Hepatocyte (in vitro differentiated cells): Measurements from ENCODE around the gene SLC16A8.

Experiments used
- EZH2 ChIP-seq: fragments of 200-600 bp; sonication (generic); IDR thresholded peaks from 2 replicates; pipeline ENCODE4 v1.6.1; 2016; ENCODE audit warnings: antibody characterized with exemption, mild to moderate bottlenecking, borderline replicate concordance
- EZH2phosphoT487 ChIP-seq: fragments of 200-600 bp; sonication (generic); IDR thresholded peaks from one replicate; pipeline ENCODE4 v1.6.1; 2018; ENCODE audit warnings: antibody characterized with exemption, mild to moderate bottlenecking, low read depth, moderate library complexity; ENCODE audit not compliant: unreplicated experiment, severe bottlenecking
- TF ChIP-seq, protein P1 (sequence below): fragments of 200-600 bp; sonication (generic); IDR thresholded peaks from 2 replicates; pipeline ENCODE4 v1.5.1; 2016; ENCODE audit warnings: antibody characterized with exemption, mild to moderate bottlenecking; ENCODE audit not compliant: poor library complexity

DNA sequence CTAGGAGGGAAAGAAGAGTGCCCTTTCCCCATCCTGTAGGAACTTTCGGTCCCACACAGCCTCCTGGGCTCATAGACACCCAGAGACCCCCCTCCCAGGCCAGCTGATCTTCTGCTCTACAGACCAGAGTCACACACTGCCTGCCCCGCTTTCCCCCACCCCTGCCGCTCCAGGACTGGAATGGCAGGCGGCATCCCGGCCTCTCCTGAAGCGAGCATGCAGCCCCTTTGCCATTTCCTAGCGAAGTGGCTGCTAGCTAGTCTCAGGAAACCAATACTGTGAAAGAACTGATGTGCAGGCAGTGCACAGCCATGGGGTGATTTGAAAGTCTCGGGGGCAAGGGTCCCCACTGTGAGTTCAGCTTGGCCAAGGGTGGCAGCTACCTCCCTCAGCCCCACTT is 18.4 kb downstream of the SLC16A8 start:
- TF ChIP-seq, protein P1, sequence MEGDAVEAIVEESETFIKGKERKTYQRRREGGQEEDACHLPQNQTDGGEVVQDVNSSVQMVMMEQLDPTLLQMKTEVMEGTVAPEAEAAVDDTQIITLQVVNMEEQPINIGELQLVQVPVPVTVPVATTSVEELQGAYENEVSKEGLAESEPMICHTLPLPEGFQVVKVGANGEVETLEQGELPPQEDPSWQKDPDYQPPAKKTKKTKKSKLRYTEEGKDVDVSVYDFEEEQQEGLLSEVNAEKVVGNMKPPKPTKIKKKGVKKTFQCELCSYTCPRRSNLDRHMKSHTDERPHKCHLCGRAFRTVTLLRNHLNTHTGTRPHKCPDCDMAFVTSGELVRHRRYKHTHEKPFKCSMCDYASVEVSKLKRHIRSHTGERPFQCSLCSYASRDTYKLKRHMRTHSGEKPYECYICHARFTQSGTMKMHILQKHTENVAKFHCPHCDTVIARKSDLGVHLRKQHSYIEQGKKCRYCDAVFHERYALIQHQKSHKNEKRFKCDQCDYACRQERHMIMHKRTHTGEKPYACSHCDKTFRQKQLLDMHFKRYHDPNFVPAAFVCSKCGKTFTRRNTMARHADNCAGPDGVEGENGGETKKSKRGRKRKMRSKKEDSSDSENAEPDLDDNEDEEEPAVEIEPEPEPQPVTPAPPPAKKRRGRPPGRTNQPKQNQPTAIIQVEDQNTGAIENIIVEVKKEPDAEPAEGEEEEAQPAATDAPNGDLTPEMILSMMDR: no peak
- TF ChIP-seq EZH2: no peak
- no peak for TF ChIP-seq EZH2phosphoT487
